ENCODE data around the gene IMPA2. TPM values are rescaled to one million over a fixed set of nuclear protein-coding genes. Genes with fewer than 3 reads are reported as not detected.

Gene IMPA2
- total and polyA plus RNA-seq, 2 of the 13 experiments (the other 11 are each of a cell fraction or from before 2014, with no cell fraction given), result 37.8 to 71.8 TPM

- in situ Hi-C loops (cut with HindIII; ENCODE audit: extremely low pct_ligation_motif_present, low pct_unique_long_range_greater_than_20kb), result no loop called here
- FAIRE-seq, result no peak
- no peak for DNase-seq (ENCODE audit: low spot score)
- Histone ChIP-seq H3K9ac (ENCODE audit: insufficient read depth, low read depth, low read length) (no peak overlapping the region), H3K79me2 (ENCODE audit: insufficient read depth, low read length) (no peaks in the 10 kb centered on the region), H2AFZ (ENCODE audit: low read length) (no peak overlapping the region), H3K4me2 (ENCODE audit: low read depth, low read length) (no peak overlapping the region), H3K4me1 (ENCODE audit: insufficient read depth, low read length) (peaks cover 20% of the 10 kb centered on the region), H3K27ac (ENCODE audit: extremely low read length, insufficient read depth, low read length) (no peak overlapping the region), H3K36me3 (replicated peaks in 1 of 2; ENCODE audit: control insufficient read depth in 1 of 2, insufficient read depth in 2 of 2, low read length in 2 of 2) (no peaks in the 10 kb centered on the region), H4K20me1 (ENCODE audit: insufficient read depth, low read length) (no peaks in the 10 kb centered on the region), H3K4me3 (replicated peaks in 1 of 3; ENCODE audit: insufficient read depth in 1 of 3, low read depth in 2 of 3, low read length in 3 of 3) (no peak overlapping the region), H3K9me3 (ENCODE audit: low read length) (no peaks in the 10 kb centered on the region), H3K27me3 (ENCODE audit: control insufficient read depth in 1 of 2, insufficient read depth in 2 of 2, low read length in 2 of 2) (no peaks in the 10 kb centered on the region)
- 55% methylated on average over 5 of the region's 6 CpGs for WGBS (ENCODE audit: low lambda C conversion rate)
- TF ChIP-seq PHF21A (CRISPR knock-in tag; IDR thresholded peaks at IDR 0.05) (no peak), REPIN1 (CRISPR knock-in tag; IDR thresholded peaks at IDR 0.05; ENCODE audit: borderline replicate concordance, low read depth) (no peak), GABPA (IDR thresholded peaks at IDR 0.05; ENCODE audit: low read depth, low read length) (no peak), GABPA (CRISPR knock-in tag; IDR thresholded peaks at IDR 0.05; ENCODE audit: low read depth) (no peak), ZNF674 (CRISPR knock-in tag; IDR thresholded peaks at IDR 0.05; ENCODE audit: low read depth) (no peak), HNF1B (CRISPR knock-in tag; IDR thresholded peaks at IDR 0.05) (no peak), ATF4 (CRISPR knock-in tag; IDR thresholded peaks at IDR 0.05) (no peak), ZNF850 (CRISPR knock-in tag; conservative IDR thresholded peaks at IDR 0.05) (no peak), ZNF343 (CRISPR knock-in tag; IDR thresholded peaks at IDR 0.05) (no peak), AKNA (CRISPR knock-in tag; IDR thresholded peaks at IDR 0.05; ENCODE audit: borderline replicate concordance) (no peak), TERF1 (CRISPR knock-in tag; IDR thresholded peaks at IDR 0.05) (no peak), RARA (CRISPR knock-in tag; IDR thresholded peaks at IDR 0.05) (no peak)
- ChIA-PET CTCF (ENCODE audit: low intra/inter-chr PET ratio, low total read pairs) (no interaction called here), POLR2A (no interaction called here)
- no TSS peak for BruUV-seq (replicated peaks)
- intact Hi-C loops (cut with micrococcal nuclease; ENCODE audit: unreplicated experiment), result no loop called here
- no peak for ATAC-seq
These were observed 37.8 kb upstream of the IMPA2 start for GRCh38 chr18:11943551-11943950.

All from HepG2 (cell line).